ENCODE measurements around the gene MDFIC. TPM values are rescaled to one million over a fixed set of nuclear protein-coding genes. Genes with fewer than 3 reads are reported as not detected.

Gene MDFIC
- total RNA-seq, 1 experiment from 2014 or later: 7.3 TPM

DNA sequence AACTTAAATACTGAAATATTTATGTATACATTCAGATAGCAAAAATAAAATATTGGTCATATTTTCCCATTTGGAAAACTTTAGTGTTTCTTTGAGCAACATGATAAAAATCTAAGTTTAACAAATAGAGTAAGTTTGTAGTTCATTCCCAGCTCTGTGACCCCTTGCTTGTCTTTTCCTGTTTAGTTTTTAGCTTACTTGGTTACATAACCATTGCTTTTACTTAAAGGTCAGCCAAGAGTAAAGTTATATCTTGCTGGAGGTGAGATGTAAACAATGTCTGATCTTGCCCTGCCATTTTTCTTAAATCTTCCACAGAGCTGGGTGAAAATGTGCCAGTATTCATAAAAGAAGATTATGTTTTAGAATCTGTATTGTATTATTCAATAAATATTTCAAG is 46.7 kb upstream of the MDFIC start:
- Histone ChIP-seq H3K9me3 (ENCODE audit: control insufficient read depth, insufficient read depth, low read depth, low read length) (no peaks in the 10 kb centered on the region), H3K4me1 (ENCODE audit: control insufficient read depth, insufficient read depth, low read length) (no peaks in the 10 kb centered on the region), H3K36me3 (ENCODE audit: control insufficient read depth, insufficient read depth, low read length) (no peaks in the 10 kb centered on the region), H3K27me3 (ENCODE audit: control insufficient read depth, insufficient read depth, low read length) (no peaks in the 10 kb centered on the region), H3K4me3 (ENCODE audit: low read depth in 2 of 2, low read length in 2 of 2) (no peak overlapping the region), H3K27ac (ENCODE audit: low read length) (no peak overlapping the region)
- in situ Hi-C loops (cut with HindIII; ENCODE audit: low pct_unique_long_range_greater_than_20kb, low sequenced_read_pairs): no loop called here
- ChIA-PET POLR2A (no interaction called here), CTCF (no interaction called here)
- DNase-seq (ENCODE audit: low read depth, low spot score) (no peak), ATAC-seq (no peak)
- no TSS peak for BruUV-seq (replicated peaks)
- intact Hi-C loops (cut with micrococcal nuclease; ENCODE audit: unreplicated experiment): no loop called here
- no peak for TF ChIP-seq CTCF (IDR thresholded peaks at IDR 0.05)
- no peak for TF ChIP-seq SIN3A (IDR thresholded peaks at IDR 0.05; ENCODE audit: borderline replicate concordance, insufficient read depth, low read depth, low read length)
- no peak for TF ChIP-seq TCF7L2 (IDR thresholded peaks at IDR 0.05; ENCODE audit: low read depth, low read length)
- no peak for TF ChIP-seq POLR2AphosphoS5 (IDR thresholded peaks at IDR 0.05; ENCODE audit: low read depth, low read length)
- no peak for TF ChIP-seq REST (IDR thresholded peaks at IDR 0.05; ENCODE audit: insufficient read depth in 1 of 2, low read depth in 2 of 2, low read length in 1 of 2)

- intact Hi-C loops (cut with micrococcal nuclease; ENCODE audit: unreplicated experiment) (no loop called here), in situ Hi-C loops (cut with HindIII; ENCODE audit: low pct_unique_long_range_greater_than_20kb, low sequenced_read_pairs) (no loop called here)
- no peak for ATAC-seq
- POLR2A ChIA-PET: no interaction called here
- H3K27ac ChIP-seq (ENCODE audit: low read length): no peak overlapping the region
- BruUV-seq (replicated peaks): no TSS peak
- H3K4me3 ChIP-seq (ENCODE audit: low read depth in 2 of 2, low read length in 2 of 2): no peak overlapping the region
- no peaks in the 10 kb centered on the region for H3K4me1 ChIP-seq (ENCODE audit: control insufficient read depth, insufficient read depth, low read length)
- no peaks in the 10 kb centered on the region for H3K9me3 ChIP-seq (ENCODE audit: control insufficient read depth, insufficient read depth, low read depth, low read length)
- TF ChIP-seq CTCF (IDR thresholded peaks at IDR 0.05): no peak
- no peak for TF ChIP-seq POLR2AphosphoS5 (IDR thresholded peaks at IDR 0.05; ENCODE audit: low read depth, low read length)
- TF ChIP-seq TCF7L2 (IDR thresholded peaks at IDR 0.05; ENCODE audit: low read depth, low read length): no peak
- TF ChIP-seq SIN3A (IDR thresholded peaks at IDR 0.05; ENCODE audit: borderline replicate concordance, insufficient read depth, low read depth, low read length): no peak
- H3K27me3 ChIP-seq (ENCODE audit: control insufficient read depth, insufficient read depth, low read length): no peaks in the 10 kb centered on the region
- CTCF ChIA-PET: no interaction called here
- H3K36me3 ChIP-seq (ENCODE audit: control insufficient read depth, insufficient read depth, low read length): no peaks in the 10 kb centered on the region
- DNase-seq (ENCODE audit: low read depth, low spot score): no peak
Observed at GRCh38 chr7:114879554-114879953, 42.3 kb upstream of the MDFIC start.
